ENCODE results near the gene AGMAT. TPM values are rescaled to one million over a fixed set of nuclear protein-coding genes. Genes with fewer than 3 reads are reported as not detected.

The AGMAT gene
- total and polyA plus RNA-seq, 9 of the 15 experiments (the other 6 are each of a cell fraction or from before 2014, with no cell fraction given): not detected

- peak; percentile 91 for TF ChIP-seq ZBTB40 (IDR thresholded peaks at IDR 0.05)
- no peak for TF ChIP-seq ZBTB40 (CRISPR knock-in tag; IDR thresholded peaks at IDR 0.05)
- 0 out of 2 replicates have a peak, but pooled peaks have one; percentile 45 for TF ChIP-seq PTBP1 (IDR thresholded peaks at IDR 0.05; ENCODE audit: low read depth, low read length)
- TF ChIP-seq ELK3 (CRISPR knock-in tag; IDR thresholded peaks at IDR 0.05): no peak
- TF ChIP-seq PCBP1 (IDR thresholded peaks at IDR 0.05; ENCODE audit: low read depth, low read length, poor library complexity, severe bottlenecking): peak; percentile 89
- peak; percentile 92 for TF ChIP-seq NCOA1 (IDR thresholded peaks at IDR 0.05; ENCODE audit: low read depth)
- TF ChIP-seq ZC3H8 (IDR thresholded peaks at IDR 0.05): no peak
- TF ChIP-seq RNF219 (CRISPR knock-in tag; IDR thresholded peaks at IDR 0.05): no peak
- TF ChIP-seq KHSRP (IDR thresholded peaks at IDR 0.05): no peak
- TF ChIP-seq SMARCC2 (IDR thresholded peaks at IDR 0.05; ENCODE audit: low read depth): no peak
- TF ChIP-seq BRD4 (IDR thresholded peaks at IDR 0.05): no peak
- no peak; the same call in 1 of the 2 replicates for TF ChIP-seq SMAD3 (CRISPR knock-in tag; conservative IDR thresholded peaks at IDR 0.05)
- TF ChIP-seq TARDBP (IDR thresholded peaks at IDR 0.05): peak; percentile 85
- no peak for TF ChIP-seq HMG20B (CRISPR knock-in tag; IDR thresholded peaks at IDR 0.05)
- TF ChIP-seq NEUROD1 (IDR thresholded peaks at IDR 0.05; ENCODE audit: borderline replicate concordance, low read depth, low read length, partially characterized antibody): peak; percentile 98
- TF ChIP-seq MED1 (CRISPR knock-in tag; IDR thresholded peaks at IDR 0.05; ENCODE audit: borderline replicate concordance): no peak
- TF ChIP-seq PYGO2 (tag; IDR thresholded peaks at IDR 0.05): no peak
Observed at GRCh38 chr1:15526490-15527339, 58.1 kb downstream of the AGMAT start, which contains the start of gene DNAJC16 (continued).

All from K562 (cell line).